ENCODE data around the gene OXCT1. TPM values are rescaled to one million over a fixed set of nuclear protein-coding genes. Genes with fewer than 3 reads are reported as not detected.
A peak's percentile ranks its signal among the peaks of the same experiment; 100 is the strongest.

Gene OXCT1
- 70.5 TPM for total RNA-seq

GRCh38 chr5:41869724-41870626 lies at the start of gene OXCT1:
Gene OXCT1 (minus strand): TSS chr5:41870425. CDS start chr5:41870358, 67 bp downstream.
- DNase-seq (ENCODE audit: low spot score in 2 of 2): peak; percentile 44 to 70
- no peak for FAIRE-seq

DNA sequence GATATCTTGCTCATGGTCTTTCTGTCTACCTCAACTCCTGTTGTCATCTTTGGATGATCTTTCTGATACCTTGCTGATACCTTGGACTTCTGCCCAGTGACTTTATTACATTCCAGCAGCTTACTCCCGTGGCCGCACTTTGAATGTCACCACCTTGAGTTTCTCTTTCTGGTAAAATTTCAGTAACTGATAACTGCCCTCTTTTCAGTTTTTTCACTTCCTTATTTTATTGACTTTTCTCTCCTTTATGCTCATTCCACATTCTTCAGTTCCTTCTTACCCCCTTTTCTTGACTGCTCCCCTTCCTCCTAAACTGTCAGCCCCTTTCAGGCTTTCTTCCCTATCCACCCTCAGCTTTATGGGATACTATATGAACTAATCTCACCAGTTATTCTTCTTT lies 47.9 kb upstream of the OXCT1 start:
- no peak for FAIRE-seq
- no peak for DNase-seq (ENCODE audit: low spot score in 2 of 2)

GRCh38 chr5:41908374-41909079 lies 38.3 kb upstream of the OXCT1 start:
- DNase-seq (ENCODE audit: low spot score in 2 of 2): no peak
- no peak for FAIRE-seq

- no peak for DNase-seq (ENCODE audit: low spot score in 2 of 2)
- FAIRE-seq: no peak
Observed at GRCh38 chr5:41906151-41906550, 35.9 kb upstream of the OXCT1 start.

GRCh38 chr5:41903892-41904799 lies 33.9 kb upstream of the OXCT1 start, which contains the start of gene RIMOC1:
Gene RIMOC1 (plus strand): TSS chr5:41904344. CDS start chr5:41904368, 24 bp downstream.
- DNase-seq (ENCODE audit: low spot score in 2 of 2) (peak; percentile 84 to 91), FAIRE-seq (peak; percentile 98)

- no peak for FAIRE-seq
- no peak for DNase-seq (ENCODE audit: low spot score in 2 of 2)
Observed at GRCh38 chr5:41903382-41903891, 33.2 kb upstream of the OXCT1 start.

- no peak for DNase-seq (ENCODE audit: low spot score in 2 of 2)
- FAIRE-seq: no peak
Observed at GRCh38 chr5:41896230-41896629, 26.0 kb upstream of the OXCT1 start.

DNA sequence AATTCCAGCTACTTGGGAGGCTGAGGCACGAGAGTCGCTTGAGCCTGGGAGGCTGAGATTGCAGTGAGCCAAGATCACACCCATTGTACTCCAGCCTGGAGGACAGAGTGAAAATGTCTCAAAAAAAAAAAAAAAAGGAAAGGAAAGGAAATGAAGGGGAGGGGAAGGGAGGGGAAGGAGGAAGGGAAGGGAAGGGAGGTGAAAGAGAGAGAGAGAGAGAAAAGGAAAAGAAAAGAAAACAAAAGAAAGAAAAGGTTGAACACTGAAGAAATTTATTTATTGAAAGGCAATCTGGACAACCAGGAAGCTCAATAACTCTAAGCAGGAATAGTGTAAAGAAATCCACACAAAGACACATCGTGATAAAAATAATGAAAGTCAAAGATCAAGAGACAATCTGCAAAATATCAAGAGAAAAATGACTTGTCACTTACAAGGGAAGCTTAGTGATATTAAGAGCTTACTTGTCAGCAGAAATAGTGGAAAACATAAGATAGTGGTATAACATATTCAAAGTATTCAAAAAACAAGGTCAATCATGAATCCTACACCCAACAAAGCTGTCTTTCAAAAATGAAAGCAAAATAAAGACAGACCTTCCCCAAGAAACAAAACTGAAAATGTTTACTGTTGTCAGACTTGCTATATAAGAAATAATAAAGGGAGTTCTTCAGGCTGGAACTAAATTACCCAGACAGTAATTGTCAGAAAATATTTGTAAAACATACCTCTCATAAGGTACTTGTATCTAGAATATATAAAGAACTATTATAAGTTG lies 23.0 kb upstream of the OXCT1 start:
- DNase-seq (ENCODE audit: low spot score in 2 of 2) (no peak), FAIRE-seq (no peak)

GRCh38 chr5:41892031-41892430 lies 21.8 kb upstream of the OXCT1 start:
- DNase-seq (ENCODE audit: low spot score in 2 of 2): no peak
- no peak for FAIRE-seq

GRCh38 chr5:41891066-41891707 lies 21.0 kb upstream of the OXCT1 start:
- no peak for FAIRE-seq

DNA sequence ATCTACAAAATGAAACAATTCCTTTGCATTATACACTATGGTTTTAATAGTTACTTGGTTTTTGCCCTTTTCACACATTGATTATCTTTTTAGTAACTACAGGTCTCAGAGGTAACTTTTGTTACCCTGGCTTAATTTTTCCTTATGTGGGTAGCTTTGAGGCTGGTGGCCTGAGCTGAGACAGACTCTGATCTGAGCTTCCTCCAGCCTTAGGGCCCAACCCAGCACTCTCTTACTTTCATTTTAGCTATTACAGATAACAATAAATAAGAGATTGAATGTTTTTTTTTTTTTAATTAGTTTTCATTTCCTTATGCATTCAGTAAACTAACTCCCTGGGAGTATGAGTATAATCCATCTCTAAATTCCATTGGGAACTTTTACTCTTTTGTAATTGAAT lies 15.1 kb upstream of the OXCT1 start:
- FAIRE-seq (no peak), DNase-seq (ENCODE audit: low spot score in 2 of 2) (no peak)

More at GRCh38 chr5:41891066-41891707, 21.0 kb upstream of the OXCT1 start:
- no peak for DNase-seq (ENCODE audit: low spot score in 2 of 2)

DNA sequence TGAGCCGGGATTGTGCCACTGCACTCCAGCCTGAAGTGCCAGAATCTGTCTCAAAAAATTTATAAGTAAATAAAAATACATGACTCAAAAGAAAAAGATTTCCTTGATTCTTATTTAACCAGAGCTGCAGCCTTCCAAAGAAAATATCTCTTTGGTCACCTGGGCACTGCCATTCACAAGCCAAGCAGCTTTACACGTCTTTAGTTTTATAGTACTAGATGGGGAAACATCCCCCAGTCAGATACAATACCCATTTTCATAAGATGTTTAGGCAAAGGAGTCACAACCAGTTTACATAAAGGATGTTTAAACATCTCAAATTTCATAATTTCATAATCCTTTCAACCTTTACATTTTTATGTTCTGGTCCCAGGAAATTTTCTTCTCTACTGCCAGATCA lies 13.7 kb upstream of the OXCT1 start:
- no peak for DNase-seq (ENCODE audit: low spot score in 2 of 2)
- FAIRE-seq: no peak

DNA sequence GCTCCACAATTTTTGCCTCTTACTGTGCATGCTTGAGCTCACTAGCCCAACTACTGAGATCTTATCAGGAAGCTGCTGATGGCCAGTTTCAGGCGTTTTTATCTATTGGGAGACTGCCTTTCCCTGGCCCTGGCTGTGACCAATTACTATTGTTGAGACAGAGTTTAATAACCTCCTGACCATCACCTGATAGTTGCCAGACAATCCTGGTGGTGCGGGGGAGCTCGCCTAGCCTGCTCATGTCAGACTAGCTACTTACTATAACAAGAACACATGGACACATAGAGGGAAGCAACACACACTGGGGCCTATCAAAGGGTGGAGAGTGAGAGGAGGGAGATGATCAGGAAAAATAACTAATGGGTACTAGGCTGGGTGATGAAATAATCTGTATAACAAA lies 13.0 kb upstream of the OXCT1 start:
- FAIRE-seq (no peak), DNase-seq (ENCODE audit: low spot score in 2 of 2) (no peak)

DNA sequence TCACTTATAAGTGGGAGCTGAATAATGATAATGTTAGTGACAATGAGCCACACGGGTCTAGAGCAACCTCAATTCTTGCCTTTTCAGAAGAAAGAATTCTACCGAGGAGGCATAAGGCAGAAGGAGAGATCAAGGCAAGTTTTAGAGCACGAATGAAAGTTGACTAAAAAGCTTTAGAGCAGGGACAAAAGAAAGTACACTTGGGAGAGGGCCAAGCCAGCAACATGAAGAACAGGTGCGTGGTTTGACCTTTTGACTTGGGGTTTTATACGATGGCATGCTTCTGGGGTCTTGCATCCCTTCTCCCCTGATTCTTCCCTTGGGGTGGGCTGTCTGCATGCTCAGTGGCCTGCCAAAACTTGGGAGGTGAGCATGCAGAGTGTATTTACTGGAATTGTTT lies 12.5 kb upstream of the OXCT1 start:
- no peak for FAIRE-seq
- DNase-seq (ENCODE audit: low spot score in 2 of 2): no peak

GRCh38 chr5:41878643-41879478 lies 8.6 kb upstream of the OXCT1 start:
- FAIRE-seq (no peak), DNase-seq (ENCODE audit: low spot score in 2 of 2) (no peak)

- DNase-seq (ENCODE audit: low spot score in 2 of 2) (no peak), FAIRE-seq (no peak)
Observed at GRCh38 chr5:41878173-41878572, 7.9 kb upstream of the OXCT1 start.

GRCh38 chr5:41877408-41877807 lies 7.2 kb upstream of the OXCT1 start:
- no peak for FAIRE-seq
- no peak for DNase-seq (ENCODE audit: low spot score in 2 of 2)

DNA sequence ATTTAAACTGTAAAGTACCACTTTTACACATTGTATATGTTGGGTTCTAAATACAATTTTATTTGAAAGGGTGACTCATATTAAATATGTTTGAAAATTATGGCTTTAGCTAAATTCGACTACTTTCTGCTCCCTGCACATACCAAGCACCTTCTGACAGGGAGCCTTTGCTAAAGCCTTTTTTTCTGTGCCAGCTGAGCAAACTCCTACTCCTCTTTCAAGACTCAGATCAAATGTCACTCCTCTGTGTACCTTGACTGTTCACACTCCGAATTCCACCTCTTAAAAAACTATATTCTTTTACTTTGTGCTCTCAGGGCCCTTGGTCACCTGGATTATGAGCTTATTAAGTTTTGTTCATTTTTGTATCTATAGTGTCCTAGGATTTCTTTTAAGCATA lies 6.5 kb upstream of the OXCT1 start:
- FAIRE-seq (no peak), DNase-seq (ENCODE audit: low spot score in 2 of 2) (no peak)

Measured in frontal cortex (tissue), 4 donors.